ENCODE data around the gene EHMT2. TPM values are rescaled to one million over a fixed set of nuclear protein-coding genes. Genes with fewer than 3 reads are reported as not detected.

The EHMT2 gene
- total RNA-seq, 1 donor from 2014 or later, result 35.8 TPM

DNA sequence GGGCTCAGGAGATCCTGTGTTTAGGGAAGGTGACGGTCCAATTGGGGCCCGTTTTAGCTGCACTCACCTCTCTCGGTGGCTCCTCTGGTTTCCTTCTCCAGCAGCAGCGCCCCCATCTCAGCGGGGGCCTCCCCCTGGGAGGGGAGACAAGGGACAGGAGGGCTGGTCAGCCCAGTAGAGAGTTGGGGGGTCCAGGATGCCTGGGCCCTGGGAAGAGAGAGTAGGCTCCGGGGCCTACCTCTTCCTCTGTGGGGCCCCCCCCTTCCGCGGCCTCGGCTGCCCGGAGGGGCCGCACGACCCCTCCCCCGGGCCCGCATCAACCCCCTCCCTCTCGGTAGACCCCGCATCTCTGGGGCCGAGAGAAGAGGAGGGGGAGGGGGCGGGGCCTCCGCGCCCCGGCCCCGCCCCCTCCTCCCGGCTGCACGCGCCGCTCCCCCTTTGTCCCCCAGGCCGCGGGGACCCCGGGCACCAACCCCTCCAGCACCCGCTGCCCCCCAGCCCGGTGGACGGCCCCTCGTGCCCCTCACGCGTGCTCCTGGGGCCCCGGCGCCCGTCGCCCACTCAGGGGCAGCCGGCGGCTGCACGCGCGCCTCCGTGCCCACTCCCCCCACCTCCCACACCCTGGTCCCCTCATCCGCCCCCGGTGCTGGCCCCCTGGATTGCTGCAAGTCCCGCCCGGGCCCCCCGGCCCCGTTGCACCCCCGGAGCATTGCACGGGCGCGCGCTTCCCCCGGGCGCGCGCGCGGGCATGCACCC is 464 bp downstream of the EHMT2 start:
- peaks cover 7% of the 10 kb centered on the region for H3K36me3 Mint-ChIP-seq (ENCODE audit: low read depth, unreplicated experiment)

DNA sequence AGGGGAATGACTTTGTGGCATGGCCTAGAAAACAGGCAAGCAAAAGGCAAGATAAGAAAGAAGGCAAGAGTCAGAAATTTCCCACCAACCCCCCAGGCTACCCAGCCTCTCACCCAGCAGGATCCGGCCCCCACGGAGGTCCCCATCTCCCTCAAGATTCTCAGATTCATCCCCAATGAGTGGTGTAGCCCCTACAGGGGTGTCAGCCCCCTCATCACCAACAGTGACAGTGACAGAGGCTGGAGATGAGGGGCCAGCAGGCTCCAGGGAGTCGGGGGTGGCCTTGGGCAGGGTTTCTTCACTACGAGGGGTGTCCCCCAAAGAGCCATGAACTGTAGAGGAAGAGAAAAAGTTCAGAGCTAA is 1.0 kb downstream of the EHMT2 start:
- no peaks in the 10 kb centered on the region for H3K9me3 ChIP-seq (ENCODE audit: insufficient read depth, low read depth, low read length)
- peaks cover 14% of the 10 kb centered on the region for H3K79me2 ChIP-seq (ENCODE audit: insufficient read depth, low read length)
- DNase-seq (ENCODE audit: low read depth) (no peak), FAIRE-seq (no peak)
- H3K27me3 ChIP-seq (ENCODE audit: insufficient read depth, low read length), result no peaks in the 10 kb centered on the region
- peaks cover 7% of the 10 kb centered on the region for H3K36me3 Mint-ChIP-seq (ENCODE audit: low read depth, unreplicated experiment)
- H3K9me3 Mint-ChIP-seq (ENCODE audit: unreplicated experiment), result no peaks in the 10 kb centered on the region
- no peak overlapping the region for H3K27ac Mint-ChIP-seq (ENCODE audit: unreplicated experiment)
- no peak overlapping the region for H3K27ac ChIP-seq (ENCODE audit: low read depth, low read length)
- H4K20me1 ChIP-seq (ENCODE audit: insufficient read depth, low read length), result peaks cover 4% of the 10 kb centered on the region
- peaks cover 8% of the 10 kb centered on the region for H3K36me3 ChIP-seq (ENCODE audit: insufficient read depth, low read length)
- peak overlapping the region; percentile 54 for H2AFZ ChIP-seq (ENCODE audit: low read depth, low read length)
- H3K4me3 ChIP-seq (ENCODE audit: insufficient read depth, low read depth, low read length), result peak overlapping the region; percentile 79
- peak overlapping the region; percentile 98 for H3K4me2 ChIP-seq (ENCODE audit: low read length)
- peaks cover 20% of the 10 kb centered on the region for H3K4me1 ChIP-seq (ENCODE audit: insufficient read depth, low read length)
- no peaks in the 10 kb centered on the region for H3K27me3 Mint-ChIP-seq (ENCODE audit: low read depth, unreplicated experiment)
- peak overlapping the region; percentile 77 for H3K9ac ChIP-seq (ENCODE audit: low read length)
- TF ChIP-seq, protein P1, sequence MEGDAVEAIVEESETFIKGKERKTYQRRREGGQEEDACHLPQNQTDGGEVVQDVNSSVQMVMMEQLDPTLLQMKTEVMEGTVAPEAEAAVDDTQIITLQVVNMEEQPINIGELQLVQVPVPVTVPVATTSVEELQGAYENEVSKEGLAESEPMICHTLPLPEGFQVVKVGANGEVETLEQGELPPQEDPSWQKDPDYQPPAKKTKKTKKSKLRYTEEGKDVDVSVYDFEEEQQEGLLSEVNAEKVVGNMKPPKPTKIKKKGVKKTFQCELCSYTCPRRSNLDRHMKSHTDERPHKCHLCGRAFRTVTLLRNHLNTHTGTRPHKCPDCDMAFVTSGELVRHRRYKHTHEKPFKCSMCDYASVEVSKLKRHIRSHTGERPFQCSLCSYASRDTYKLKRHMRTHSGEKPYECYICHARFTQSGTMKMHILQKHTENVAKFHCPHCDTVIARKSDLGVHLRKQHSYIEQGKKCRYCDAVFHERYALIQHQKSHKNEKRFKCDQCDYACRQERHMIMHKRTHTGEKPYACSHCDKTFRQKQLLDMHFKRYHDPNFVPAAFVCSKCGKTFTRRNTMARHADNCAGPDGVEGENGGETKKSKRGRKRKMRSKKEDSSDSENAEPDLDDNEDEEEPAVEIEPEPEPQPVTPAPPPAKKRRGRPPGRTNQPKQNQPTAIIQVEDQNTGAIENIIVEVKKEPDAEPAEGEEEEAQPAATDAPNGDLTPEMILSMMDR (IDR thresholded peaks at IDR 0.05; ENCODE audit: insufficient read depth, low read depth, low read length), result no peak
- no peak for TF ChIP-seq EZH2 (IDR thresholded peaks at IDR 0.05; ENCODE audit: insufficient read depth, low read length)
- peaks cover 11% of the 10 kb centered on the region for H3K4me1 Mint-ChIP-seq (ENCODE audit: low read depth, unreplicated experiment)
- H3K4me3 Mint-ChIP-seq (ENCODE audit: unreplicated experiment), result peak overlapping the region; percentile 87

More for the DNA sequence above, 464 bp downstream of the EHMT2 start:
- Histone ChIP-seq H3K27me3 (ENCODE audit: insufficient read depth, low read length) (no peaks in the 10 kb centered on the region), H3K9ac (ENCODE audit: low read length) (peak overlapping the region; percentile 77), H3K4me1 (ENCODE audit: insufficient read depth, low read length) (peaks cover 20% of the 10 kb centered on the region), H3K4me3 (ENCODE audit: insufficient read depth, low read depth, low read length) (peak overlapping the region; percentile 79), H3K9me3 (ENCODE audit: insufficient read depth, low read depth, low read length) (no peaks in the 10 kb centered on the region), H3K36me3 (ENCODE audit: insufficient read depth, low read length) (peaks cover 8% of the 10 kb centered on the region), H3K79me2 (ENCODE audit: insufficient read depth, low read length) (peaks cover 14% of the 10 kb centered on the region), H2AFZ (ENCODE audit: low read depth, low read length) (peak overlapping the region; percentile 54), H3K4me2 (ENCODE audit: low read length) (peak overlapping the region; percentile 98), H4K20me1 (ENCODE audit: insufficient read depth, low read length) (peaks cover 4% of the 10 kb centered on the region), H3K27ac (ENCODE audit: low read depth, low read length) (no peak overlapping the region)
- Mint-ChIP-seq H3K9me3 (ENCODE audit: unreplicated experiment) (no peaks in the 10 kb centered on the region), H3K4me1 (ENCODE audit: low read depth, unreplicated experiment) (peaks cover 11% of the 10 kb centered on the region), H3K4me3 (ENCODE audit: unreplicated experiment) (peak overlapping the region; percentile 87), H3K27ac (ENCODE audit: unreplicated experiment) (no peak overlapping the region), H3K27me3 (ENCODE audit: low read depth, unreplicated experiment) (no peaks in the 10 kb centered on the region)
- DNase-seq (ENCODE audit: low read depth) (no peak), FAIRE-seq (no peak)
- TF ChIP-seq EZH2 (IDR thresholded peaks at IDR 0.05; ENCODE audit: insufficient read depth, low read length), result no peak
- TF ChIP-seq, protein P1 (IDR thresholded peaks at IDR 0.05; ENCODE audit: insufficient read depth, low read depth, low read length), result no peak

DNA sequence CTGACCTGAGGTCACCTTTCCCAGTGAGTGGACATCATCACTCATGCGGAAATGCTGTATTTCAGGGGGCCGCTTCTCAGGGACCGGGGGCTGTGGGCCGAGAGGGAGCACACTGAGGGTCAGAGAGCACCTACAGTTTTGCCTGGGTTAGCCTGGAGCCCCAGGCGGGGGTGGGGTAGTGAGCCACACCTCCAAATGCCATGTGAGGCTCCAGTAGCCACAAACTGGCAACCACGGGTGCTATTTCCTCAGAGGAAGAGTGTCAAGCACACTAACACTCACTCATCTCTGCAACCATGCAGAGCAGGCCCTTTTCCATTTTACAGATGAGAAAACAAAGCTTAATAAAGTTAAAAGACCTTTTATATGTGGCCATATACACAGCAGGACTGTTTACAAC is 4.7 kb downstream of the EHMT2 start:
- H3K9me3 ChIP-seq (ENCODE audit: insufficient read depth, low read depth, low read length), result no peaks in the 10 kb centered on the region

More for the DNA sequence above, 4.7 kb downstream of the EHMT2 start:
- Histone ChIP-seq H3K27ac (ENCODE audit: low read depth, low read length) (no peak overlapping the region), H3K36me3 (ENCODE audit: insufficient read depth, low read length) (peaks cover 13% of the 10 kb centered on the region), H3K4me1 (ENCODE audit: insufficient read depth, low read length) (peaks cover 4% of the 10 kb centered on the region), H3K4me3 (ENCODE audit: insufficient read depth, low read depth, low read length) (no peak overlapping the region), H3K27me3 (ENCODE audit: insufficient read depth, low read length) (no peaks in the 10 kb centered on the region), H3K9ac (ENCODE audit: low read length) (no peak overlapping the region), H3K79me2 (ENCODE audit: insufficient read depth, low read length) (no peaks in the 10 kb centered on the region), H3K4me2 (ENCODE audit: low read length) (no peak overlapping the region), H4K20me1 (ENCODE audit: insufficient read depth, low read length) (no peaks in the 10 kb centered on the region), H2AFZ (ENCODE audit: low read depth, low read length) (no peak overlapping the region)
- no peaks in the 10 kb centered on the region for H3K9me3 Mint-ChIP-seq (ENCODE audit: unreplicated experiment)
- H3K4me3 Mint-ChIP-seq (ENCODE audit: unreplicated experiment), result no peak overlapping the region
- DNase-seq (ENCODE audit: low read depth) (no peak), FAIRE-seq (no peak)
- peaks cover 15% of the 10 kb centered on the region for H3K36me3 Mint-ChIP-seq (ENCODE audit: low read depth, unreplicated experiment)
- TF ChIP-seq, protein P1 (IDR thresholded peaks at IDR 0.05; ENCODE audit: insufficient read depth, low read depth, low read length), result no peak
- TF ChIP-seq EZH2 (IDR thresholded peaks at IDR 0.05; ENCODE audit: insufficient read depth, low read length), result no peak
- no peak overlapping the region for H3K27ac Mint-ChIP-seq (ENCODE audit: unreplicated experiment)
- peaks cover 2% of the 10 kb centered on the region for H3K4me1 Mint-ChIP-seq (ENCODE audit: low read depth, unreplicated experiment)
- H3K27me3 Mint-ChIP-seq (ENCODE audit: low read depth, unreplicated experiment), result no peaks in the 10 kb centered on the region

Data from astrocyte (in vitro differentiated cells and primary cell).